K562 (cell line): ENCODE results near the gene NUDT5. TPM values are rescaled to one million over a fixed set of nuclear protein-coding genes. Genes with fewer than 3 reads are reported as not detected.
A peak's percentile ranks its signal among the peaks of the same experiment; 100 is the strongest.

ENCODE experiments used
- CBX3 ChIP-seq, 2 experiments: IDR thresholded peaks; 1 replicate in 1 of 2; 2 replicates in 1 of 2; pipeline ENCODE4 v1.6.1; 2012; ENCODE audit warnings: inconsistent platforms in 2 of 2, low read length in 2 of 2, borderline replicate concordance in 1 of 2, control low read depth in 1 of 2
- MBD2 ChIP-seq: sonication (generic); IDR thresholded peaks from 2 replicates; pipeline ENCODE4 v1.6.1; 2016; ENCODE audit warnings: low read depth, borderline replicate concordance
- MCM2 ChIP-seq: fragments of 450-650 bp; IDR thresholded peaks from 2 replicates; pipeline ENCODE4 v1.6.1; 2017; ENCODE audit warnings: low read depth, mild to moderate bottlenecking
- MTA1 ChIP-seq: fragments of 450-650 bp; IDR thresholded peaks from 2 replicates; pipeline ENCODE4 v1.6.1; 2017; ENCODE audit warnings: borderline replicate concordance
- SMAD4 ChIP-seq: fragments of 250-450 bp; sonication (Bioruptor Pico); conservative IDR thresholded peaks from 2 replicates; pipeline ENCODE4 v1.8.0; 2021; ENCODE audit warnings: inconsistent platforms, mild to moderate bottlenecking, moderate library complexity
- XRCC4 ChIP-seq: IDR thresholded peaks from one replicate; pipeline ENCODE4 v1.6.1; 2011; ENCODE audit not compliant: insufficient read depth, insufficient read length; ENCODE audit errors: extremely low read depth
- ZNF217 ChIP-seq: sonication (generic); formaldehyde crosslinking; IDR thresholded peaks from 2 replicates; pipeline ENCODE4 v1.8.0; 2022; ENCODE audit warnings: mild to moderate bottlenecking, missing genetic modification reagents
- polyA plus RNA-seq, 8 experiments: library from polyadenylated mRNA; depleted of rRNA in 4 of 8; stranded (reverse) in 5 of 8; unstranded in 3 of 8; fragments of >200 nt; fragmentation: Nextera tagmentation in 2 of 8; fragmentation: Illumina TruSeq in 1 of 8; extraction: Ambion mirVana in 2 of 8; extraction: Trizol in 1 of 8; gene quantifications; 2 replicates each; pipeline versions ENCODE4 v1.2.1 to v1.2.3, GENCODE V29; 2011 to 2014; ENCODE audit warnings: inconsistent platforms in 1 of 8, missing spikeins in 1 of 8
- total RNA-seq, 7 experiments: library from RNA; depleted of rRNA in 6 of 7; stranded (reverse); fragments of >200 nt in 6 of 7; fragmentation: Illumina TruSeq in 2 of 7; extraction: Trizol in 2 of 7; gene quantifications; 2 replicates each; pipeline versions ENCODE4 v1.2.1 to v1.2.3, GENCODE V29; 2011 to 2021; ENCODE audit warnings: low replicate concordance in 1 of 7
- TF ChIP-seq, protein P1 (sequence below): fragments of 450-650 bp; IDR thresholded peaks from 2 replicates; pipeline ENCODE4 v1.6.1; 2017; ENCODE audit warnings: antibody characterized with exemption, mild to moderate bottlenecking
- TF ChIP-seq, protein P2 (sequence below): fragments of 250-450 bp; sonication (Bioruptor Pico); IDR thresholded peaks from 2 replicates; pipeline ENCODE4 v1.4.0; 2020; ENCODE audit warnings: mild to moderate bottlenecking, moderate library complexity, borderline replicate concordance
- TF ChIP-seq, protein P3 (sequence below): sonication (generic); formaldehyde crosslinking; IDR thresholded peaks from 2 replicates; pipeline ENCODE4 v1.8.0; 2023; ENCODE audit warnings: missing genetic modification reagents, mild to moderate bottlenecking, borderline replicate concordance
- TF ChIP-seq, protein P4 (sequence below): fragments of 450-650 bp; formaldehyde crosslinking; IDR thresholded peaks from 2 replicates; pipeline ENCODE4 v1.4.0; 2022; ENCODE audit warnings: missing genetic modification characterization
- TF ChIP-seq, protein P5 (sequence below): fragments of 250-450 bp; sonication (Bioruptor Pico); IDR thresholded peaks from 2 replicates; pipeline ENCODE4 v1.8.0; 2022; ENCODE audit warnings: inconsistent platforms, mild to moderate bottlenecking, moderate library complexity, borderline replicate concordance

Gene NUDT5
- total and polyA plus RNA-seq, 9 of the 15 experiments (the other 6 are each of a cell fraction or from before 2014, with no cell fraction given): 87.7 to 422 (median 186) TPM

DNA sequence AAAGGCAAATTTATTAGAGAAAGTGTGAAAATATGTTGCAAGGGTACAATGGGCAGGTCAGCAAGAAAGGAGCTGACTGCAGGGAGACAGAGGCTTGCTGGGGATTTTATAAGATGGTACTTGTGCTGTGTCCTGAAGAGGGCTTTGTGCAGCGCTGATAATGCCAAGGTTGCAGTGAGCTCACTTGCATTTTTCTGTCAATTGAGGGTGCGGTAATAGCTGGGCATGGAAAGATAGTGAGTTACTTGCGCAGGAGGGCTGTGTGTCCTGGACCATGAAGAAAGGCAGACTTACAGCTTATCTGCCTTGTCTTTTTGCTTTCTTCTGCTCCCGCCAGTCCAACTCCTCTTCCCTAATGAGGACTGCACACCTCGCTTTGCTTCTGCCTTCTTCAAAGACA, 12.8 kb upstream of the NUDT5 start (continued):
- TF ChIP-seq, protein P1, sequence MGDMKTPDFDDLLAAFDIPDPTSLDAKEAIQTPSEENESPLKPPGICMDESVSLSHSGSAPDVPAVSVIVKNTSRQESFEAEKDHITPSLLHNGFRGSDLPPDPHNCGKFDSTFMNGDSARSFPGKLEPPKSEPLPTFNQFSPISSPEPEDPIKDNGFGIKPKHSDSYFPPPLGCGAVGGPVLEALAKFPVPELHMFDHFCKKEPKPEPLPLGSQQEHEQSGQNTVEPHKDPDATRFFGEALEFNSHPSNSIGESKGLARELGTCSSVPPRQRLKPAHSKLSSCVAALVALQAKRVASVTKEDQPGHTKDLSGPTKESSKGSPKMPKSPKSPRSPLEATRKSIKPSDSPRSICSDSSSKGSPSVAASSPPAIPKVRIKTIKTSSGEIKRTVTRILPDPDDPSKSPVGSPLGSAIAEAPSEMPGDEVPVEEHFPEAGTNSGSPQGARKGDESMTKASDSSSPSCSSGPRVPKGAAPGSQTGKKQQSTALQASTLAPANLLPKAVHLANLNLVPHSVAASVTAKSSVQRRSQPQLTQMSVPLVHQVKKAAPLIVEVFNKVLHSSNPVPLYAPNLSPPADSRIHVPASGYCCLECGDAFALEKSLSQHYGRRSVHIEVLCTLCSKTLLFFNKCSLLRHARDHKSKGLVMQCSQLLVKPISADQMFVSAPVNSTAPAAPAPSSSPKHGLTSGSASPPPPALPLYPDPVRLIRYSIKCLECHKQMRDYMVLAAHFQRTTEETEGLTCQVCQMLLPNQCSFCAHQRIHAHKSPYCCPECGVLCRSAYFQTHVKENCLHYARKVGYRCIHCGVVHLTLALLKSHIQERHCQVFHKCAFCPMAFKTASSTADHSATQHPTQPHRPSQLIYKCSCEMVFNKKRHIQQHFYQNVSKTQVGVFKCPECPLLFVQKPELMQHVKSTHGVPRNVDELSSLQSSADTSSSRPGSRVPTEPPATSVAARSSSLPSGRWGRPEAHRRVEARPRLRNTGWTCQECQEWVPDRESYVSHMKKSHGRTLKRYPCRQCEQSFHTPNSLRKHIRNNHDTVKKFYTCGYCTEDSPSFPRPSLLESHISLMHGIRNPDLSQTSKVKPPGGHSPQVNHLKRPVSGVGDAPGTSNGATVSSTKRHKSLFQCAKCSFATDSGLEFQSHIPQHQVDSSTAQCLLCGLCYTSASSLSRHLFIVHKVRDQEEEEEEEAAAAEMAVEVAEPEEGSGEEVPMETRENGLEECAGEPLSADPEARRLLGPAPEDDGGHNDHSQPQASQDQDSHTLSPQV: no peak
- TF ChIP-seq CBX3 (IDR thresholded peaks at IDR 0.05; ENCODE audit: borderline replicate concordance in 1 of 2, low read length in 2 of 2) (peak in 1 of 2 experiments; percentile 39; a peak in 1 of 3 replicates), SMAD4 (CRISPR knock-in tag) (0 out of 2 replicates have a peak, but pooled peaks have one; percentile 37), MTA1 (no peak), MBD2 (0 out of 2 replicates have a peak, but pooled peaks have one; percentile 30), XRCC4 (no peak), MCM2 (no peak), ZNF217 (CRISPR knock-in tag) (no peak)
- TF ChIP-seq, protein P2, sequence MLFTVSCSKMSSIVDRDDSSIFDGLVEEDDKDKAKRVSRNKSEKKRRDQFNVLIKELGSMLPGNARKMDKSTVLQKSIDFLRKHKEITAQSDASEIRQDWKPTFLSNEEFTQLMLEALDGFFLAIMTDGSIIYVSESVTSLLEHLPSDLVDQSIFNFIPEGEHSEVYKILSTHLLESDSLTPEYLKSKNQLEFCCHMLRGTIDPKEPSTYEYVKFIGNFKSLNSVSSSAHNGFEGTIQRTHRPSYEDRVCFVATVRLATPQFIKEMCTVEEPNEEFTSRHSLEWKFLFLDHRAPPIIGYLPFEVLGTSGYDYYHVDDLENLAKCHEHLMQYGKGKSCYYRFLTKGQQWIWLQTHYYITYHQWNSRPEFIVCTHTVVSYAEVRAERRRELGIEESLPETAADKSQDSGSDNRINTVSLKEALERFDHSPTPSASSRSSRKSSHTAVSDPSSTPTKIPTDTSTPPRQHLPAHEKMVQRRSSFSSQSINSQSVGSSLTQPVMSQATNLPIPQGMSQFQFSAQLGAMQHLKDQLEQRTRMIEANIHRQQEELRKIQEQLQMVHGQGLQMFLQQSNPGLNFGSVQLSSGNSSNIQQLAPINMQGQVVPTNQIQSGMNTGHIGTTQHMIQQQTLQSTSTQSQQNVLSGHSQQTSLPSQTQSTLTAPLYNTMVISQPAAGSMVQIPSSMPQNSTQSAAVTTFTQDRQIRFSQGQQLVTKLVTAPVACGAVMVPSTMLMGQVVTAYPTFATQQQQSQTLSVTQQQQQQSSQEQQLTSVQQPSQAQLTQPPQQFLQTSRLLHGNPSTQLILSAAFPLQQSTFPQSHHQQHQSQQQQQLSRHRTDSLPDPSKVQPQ (CRISPR knock-in tag): no peak
- TF ChIP-seq, protein P3, sequence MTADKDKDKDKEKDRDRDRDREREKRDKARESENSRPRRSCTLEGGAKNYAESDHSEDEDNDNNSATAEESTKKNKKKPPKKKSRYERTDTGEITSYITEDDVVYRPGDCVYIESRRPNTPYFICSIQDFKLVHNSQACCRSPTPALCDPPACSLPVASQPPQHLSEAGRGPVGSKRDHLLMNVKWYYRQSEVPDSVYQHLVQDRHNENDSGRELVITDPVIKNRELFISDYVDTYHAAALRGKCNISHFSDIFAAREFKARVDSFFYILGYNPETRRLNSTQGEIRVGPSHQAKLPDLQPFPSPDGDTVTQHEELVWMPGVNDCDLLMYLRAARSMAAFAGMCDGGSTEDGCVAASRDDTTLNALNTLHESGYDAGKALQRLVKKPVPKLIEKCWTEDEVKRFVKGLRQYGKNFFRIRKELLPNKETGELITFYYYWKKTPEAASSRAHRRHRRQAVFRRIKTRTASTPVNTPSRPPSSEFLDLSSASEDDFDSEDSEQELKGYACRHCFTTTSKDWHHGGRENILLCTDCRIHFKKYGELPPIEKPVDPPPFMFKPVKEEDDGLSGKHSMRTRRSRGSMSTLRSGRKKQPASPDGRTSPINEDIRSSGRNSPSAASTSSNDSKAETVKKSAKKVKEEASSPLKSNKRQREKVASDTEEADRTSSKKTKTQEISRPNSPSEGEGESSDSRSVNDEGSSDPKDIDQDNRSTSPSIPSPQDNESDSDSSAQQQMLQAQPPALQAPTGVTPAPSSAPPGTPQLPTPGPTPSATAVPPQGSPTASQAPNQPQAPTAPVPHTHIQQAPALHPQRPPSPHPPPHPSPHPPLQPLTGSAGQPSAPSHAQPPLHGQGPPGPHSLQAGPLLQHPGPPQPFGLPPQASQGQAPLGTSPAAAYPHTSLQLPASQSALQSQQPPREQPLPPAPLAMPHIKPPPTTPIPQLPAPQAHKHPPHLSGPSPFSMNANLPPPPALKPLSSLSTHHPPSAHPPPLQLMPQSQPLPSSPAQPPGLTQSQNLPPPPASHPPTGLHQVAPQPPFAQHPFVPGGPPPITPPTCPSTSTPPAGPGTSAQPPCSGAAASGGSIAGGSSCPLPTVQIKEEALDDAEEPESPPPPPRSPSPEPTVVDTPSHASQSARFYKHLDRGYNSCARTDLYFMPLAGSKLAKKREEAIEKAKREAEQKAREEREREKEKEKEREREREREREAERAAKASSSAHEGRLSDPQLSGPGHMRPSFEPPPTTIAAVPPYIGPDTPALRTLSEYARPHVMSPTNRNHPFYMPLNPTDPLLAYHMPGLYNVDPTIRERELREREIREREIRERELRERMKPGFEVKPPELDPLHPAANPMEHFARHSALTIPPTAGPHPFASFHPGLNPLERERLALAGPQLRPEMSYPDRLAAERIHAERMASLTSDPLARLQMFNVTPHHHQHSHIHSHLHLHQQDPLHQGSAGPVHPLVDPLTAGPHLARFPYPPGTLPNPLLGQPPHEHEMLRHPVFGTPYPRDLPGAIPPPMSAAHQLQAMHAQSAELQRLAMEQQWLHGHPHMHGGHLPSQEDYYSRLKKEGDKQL (CRISPR knock-in tag): no peak
- TF ChIP-seq, protein P4, sequence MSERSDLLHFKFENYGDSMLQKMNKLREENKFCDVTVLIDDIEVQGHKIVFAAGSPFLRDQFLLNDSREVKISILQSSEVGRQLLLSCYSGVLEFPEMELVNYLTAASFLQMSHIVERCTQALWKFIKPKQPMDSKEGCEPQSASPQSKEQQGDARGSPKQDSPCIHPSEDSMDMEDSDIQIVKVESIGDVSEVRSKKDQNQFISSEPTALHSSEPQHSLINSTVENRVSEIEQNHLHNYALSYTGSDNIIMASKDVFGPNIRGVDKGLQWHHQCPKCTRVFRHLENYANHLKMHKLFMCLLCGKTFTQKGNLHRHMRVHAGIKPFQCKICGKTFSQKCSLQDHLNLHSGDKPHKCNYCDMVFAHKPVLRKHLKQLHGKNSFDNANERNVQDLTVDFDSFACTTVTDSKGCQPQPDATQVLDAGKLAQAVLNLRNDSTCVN (CRISPR knock-in tag): no peak
- TF ChIP-seq, protein P5, sequence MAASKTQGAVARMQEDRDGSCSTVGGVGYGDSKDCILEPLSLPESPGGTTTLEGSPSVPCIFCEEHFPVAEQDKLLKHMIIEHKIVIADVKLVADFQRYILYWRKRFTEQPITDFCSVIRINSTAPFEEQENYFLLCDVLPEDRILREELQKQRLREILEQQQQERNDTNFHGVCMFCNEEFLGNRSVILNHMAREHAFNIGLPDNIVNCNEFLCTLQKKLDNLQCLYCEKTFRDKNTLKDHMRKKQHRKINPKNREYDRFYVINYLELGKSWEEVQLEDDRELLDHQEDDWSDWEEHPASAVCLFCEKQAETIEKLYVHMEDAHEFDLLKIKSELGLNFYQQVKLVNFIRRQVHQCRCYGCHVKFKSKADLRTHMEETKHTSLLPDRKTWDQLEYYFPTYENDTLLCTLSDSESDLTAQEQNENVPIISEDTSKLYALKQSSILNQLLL: no peak
